Retina (tissue), 1 donor: ENCODE data around the gene EBPL.
A peak's percentile ranks its signal among the peaks of the same experiment; 100 is the strongest.
"Not testable (repeated sequence)": the region's sequence is repeated elsewhere in the genome, so short reads cannot be mapped to it uniquely, and the experiment has no call there.

Experiments
- DNase-seq: peaks from one replicate; pipeline ENCODE4 v3.0.0-alpha.2; 2016

EBPL gene

GRCh38 chr13:49632156-49632555 lies 59.1 kb downstream of the EBPL start:
- no peak for DNase-seq

- DNase-seq, result no peak
Measured at GRCh38 chr13:49630580-49630979, 60.7 kb downstream of the EBPL start.

- no peak for DNase-seq
Measured at GRCh38 chr13:49629947-49630346, 61.3 kb downstream of the EBPL start.

- DNase-seq, result no peak
Measured at GRCh38 chr13:49629196-49629938, 61.9 kb downstream of the EBPL start.

GRCh38 chr13:49627831-49628652 lies 63.2 kb downstream of the EBPL start, which contains the start of gene ARL11:
Gene ARL11, plus strand, starts transcription at chr13:49628507. Its CDS starts 1,941 bp downstream, at chr13:49630448.
- DNase-seq, result peak; percentile 16

GRCh38 chr13:49625392-49626079 lies 65.8 kb downstream of the EBPL start:
- DNase-seq, result no peak

- no peak for DNase-seq
Measured at GRCh38 chr13:49624229-49624628, 67.1 kb downstream of the EBPL start.

GRCh38 chr13:49622174-49622946 lies 68.9 kb downstream of the EBPL start:
- DNase-seq, result no peak

- no peak for DNase-seq
Measured at GRCh38 chr13:49620170-49620621, 71.1 kb downstream of the EBPL start.

GRCh38 chr13:49616676-49617065 lies 74.6 kb downstream of the EBPL start:
- DNase-seq, result no peak

GRCh38 chr13:49615836-49616675 lies 75.2 kb downstream of the EBPL start:
- DNase-seq, result no peak

- not testable (repeated sequence) for DNase-seq
Measured at GRCh38 chr13:49612042-49612441, 79.2 kb downstream of the EBPL start.
